ENCODE measurements around the gene SLC47A2.
"Not testable (repeated sequence)": the region's sequence is repeated elsewhere in the genome, so short reads cannot be mapped to it uniquely, and the experiment has no call there.

Gene SLC47A2

GRCh38 chr17:19716108-19717030 lies at the start of gene SLC47A2:
Gene SLC47A2 (minus strand): TSS chr17:19716584. CDS start chr17:19716555, 29 bp downstream.
- DNase-seq: no peak

- no peak for DNase-seq
Measured at GRCh38 chr17:19766016-19766415, 49.6 kb upstream of the SLC47A2 start.

- DNase-seq: not testable (repeated sequence)
Measured at GRCh38 chr17:19763991-19764390, 47.6 kb upstream of the SLC47A2 start.

- no peak for DNase-seq
Measured at GRCh38 chr17:19763416-19763815, 47.0 kb upstream of the SLC47A2 start.

GRCh38 chr17:19762515-19762961 lies 46.2 kb upstream of the SLC47A2 start:
- DNase-seq: peak; percentile 27

- no peak for DNase-seq
Measured at GRCh38 chr17:19760746-19761145, 44.4 kb upstream of the SLC47A2 start.

- no peak for DNase-seq
Measured at GRCh38 chr17:19759568-19760549, 43.5 kb upstream of the SLC47A2 start.

- DNase-seq: no peak
Measured at GRCh38 chr17:19757536-19758180, 41.3 kb upstream of the SLC47A2 start.

- DNase-seq: no peak
Measured at GRCh38 chr17:19756546-19756945, 40.2 kb upstream of the SLC47A2 start.

GRCh38 chr17:19755821-19756510 lies 39.6 kb upstream of the SLC47A2 start:
- no peak for DNase-seq

GRCh38 chr17:19755392-19755791 lies 39.0 kb upstream of the SLC47A2 start:
- no peak for DNase-seq

- DNase-seq: peak; percentile 58
Measured at GRCh38 chr17:19753661-19754463, 37.5 kb upstream of the SLC47A2 start.

- DNase-seq: peak; percentile 74
Measured at GRCh38 chr17:19753051-19753509, 36.7 kb upstream of the SLC47A2 start.

- no peak for DNase-seq
Measured at GRCh38 chr17:19752216-19753050, 36.0 kb upstream of the SLC47A2 start.

GRCh38 chr17:19750835-19751234 lies 34.5 kb upstream of the SLC47A2 start:
- DNase-seq: no peak

GRCh38 chr17:19750020-19750572 lies 33.7 kb upstream of the SLC47A2 start:
- DNase-seq: no peak

- no peak for DNase-seq
Measured at GRCh38 chr17:19748807-19749193, 32.4 kb upstream of the SLC47A2 start.

- DNase-seq: no peak
Measured at GRCh38 chr17:19747829-19748806, 31.7 kb upstream of the SLC47A2 start, which contains the start of gene ALDH3A1. Gene ALDH3A1 (minus strand): TSS chr17:19748298. CDS start chr17:19745129, 3,169 bp downstream.
